ENCODE results near the gene MARCOL.

Gene MARCOL, protein sequence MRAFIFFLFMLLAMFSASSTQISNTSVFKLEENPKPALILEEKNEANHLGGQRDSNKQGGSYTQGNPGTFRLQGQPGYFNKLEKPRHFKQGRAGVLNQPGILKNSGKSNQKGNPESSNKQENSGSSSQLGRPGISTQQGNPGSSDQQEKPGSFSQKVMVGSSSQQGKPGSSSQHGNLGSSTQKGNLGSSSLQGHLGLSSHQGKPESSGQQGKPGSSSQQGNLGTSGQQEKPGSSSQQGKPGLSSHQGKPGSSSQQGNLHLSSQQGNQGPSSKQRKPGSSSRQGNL

DNA sequence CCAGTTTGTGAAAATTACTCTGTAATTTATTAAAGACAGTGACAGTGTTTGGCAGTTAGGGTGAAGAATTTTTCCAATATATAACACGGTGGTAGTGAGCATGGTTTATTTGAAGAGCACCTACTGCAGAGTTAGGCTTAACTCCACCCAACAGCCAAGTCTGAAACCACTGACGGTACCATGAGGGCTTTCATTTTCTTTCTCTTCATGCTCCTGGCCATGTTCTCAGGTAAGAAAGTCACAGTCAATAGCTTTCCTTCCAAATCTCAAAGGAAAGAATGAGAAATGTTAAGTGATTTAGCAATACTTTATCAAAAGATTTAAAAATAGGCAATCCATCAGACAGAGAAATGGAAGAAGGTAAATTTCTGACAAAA lies at the start of gene MARCOL:
TSS of gene MARCOL (plus strand) at position 108 of the 377 bp plus-strand sequence. CDS start at position 181, 73 bp downstream.
- no peak for DNase-seq (ENCODE audit: low read depth in 2 of 2)

DNA sequence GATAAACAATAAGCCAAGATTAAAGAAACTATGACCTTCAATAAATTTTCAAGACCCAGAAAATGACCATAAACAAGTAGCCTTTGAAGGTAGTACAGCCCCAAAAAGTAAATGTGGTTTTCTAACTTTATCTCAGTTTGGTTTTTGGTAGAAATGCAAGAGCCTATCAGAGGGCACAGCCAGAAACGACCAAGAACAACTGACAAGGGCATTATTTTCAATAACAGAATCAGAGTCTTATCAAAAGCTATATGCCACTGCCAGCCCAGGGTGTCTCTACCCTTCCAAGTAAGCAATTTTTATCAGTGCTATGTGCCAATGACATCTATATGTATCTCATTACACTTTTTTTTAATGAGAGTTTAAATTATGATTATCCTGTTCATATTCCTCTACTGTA lies 47.3 kb upstream of the MARCOL start:
- DNase-seq (ENCODE audit: low read depth in 2 of 2), result no peak

DNA sequence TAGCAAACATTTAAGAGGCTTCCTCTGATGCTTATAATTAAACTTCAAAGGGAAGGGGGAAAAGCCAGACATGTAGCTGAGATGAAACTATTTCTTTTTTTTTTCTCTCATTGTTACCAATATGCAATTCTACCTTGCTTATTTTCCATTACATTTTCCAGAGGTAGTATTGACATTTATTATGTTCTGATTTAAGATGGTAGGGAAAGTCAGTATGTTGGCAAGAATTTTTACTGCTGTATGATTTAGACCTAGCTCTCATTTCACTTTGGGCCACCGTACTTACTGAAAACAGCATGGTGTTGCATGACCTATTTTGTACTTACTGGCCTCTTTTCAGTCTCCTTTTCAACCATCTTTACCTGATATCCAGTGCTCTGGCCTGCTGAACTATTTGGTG lies 45.1 kb upstream of the MARCOL start:
- no peak for DNase-seq (ENCODE audit: low read depth in 2 of 2)

DNA sequence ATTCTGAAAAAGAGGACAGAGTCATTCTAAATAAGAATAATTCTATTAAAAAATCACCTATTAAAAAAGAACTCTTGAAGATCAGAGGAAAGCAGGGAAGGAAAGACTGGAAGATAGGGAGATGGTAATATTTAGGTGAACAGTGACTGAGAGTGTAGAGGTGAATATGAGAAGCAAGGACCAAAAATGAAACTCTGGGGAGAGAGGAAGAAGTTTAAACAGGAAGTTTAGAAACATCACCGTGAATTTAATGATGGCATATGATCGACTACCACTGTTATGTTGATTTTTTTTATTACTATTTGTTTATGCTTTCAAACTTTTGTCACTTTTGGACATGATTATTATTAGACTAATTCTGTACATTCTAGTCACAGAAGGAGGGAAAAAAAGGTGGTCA lies 37.2 kb upstream of the MARCOL start:
- DNase-seq (ENCODE audit: low read depth in 2 of 2), result no peak

DNA sequence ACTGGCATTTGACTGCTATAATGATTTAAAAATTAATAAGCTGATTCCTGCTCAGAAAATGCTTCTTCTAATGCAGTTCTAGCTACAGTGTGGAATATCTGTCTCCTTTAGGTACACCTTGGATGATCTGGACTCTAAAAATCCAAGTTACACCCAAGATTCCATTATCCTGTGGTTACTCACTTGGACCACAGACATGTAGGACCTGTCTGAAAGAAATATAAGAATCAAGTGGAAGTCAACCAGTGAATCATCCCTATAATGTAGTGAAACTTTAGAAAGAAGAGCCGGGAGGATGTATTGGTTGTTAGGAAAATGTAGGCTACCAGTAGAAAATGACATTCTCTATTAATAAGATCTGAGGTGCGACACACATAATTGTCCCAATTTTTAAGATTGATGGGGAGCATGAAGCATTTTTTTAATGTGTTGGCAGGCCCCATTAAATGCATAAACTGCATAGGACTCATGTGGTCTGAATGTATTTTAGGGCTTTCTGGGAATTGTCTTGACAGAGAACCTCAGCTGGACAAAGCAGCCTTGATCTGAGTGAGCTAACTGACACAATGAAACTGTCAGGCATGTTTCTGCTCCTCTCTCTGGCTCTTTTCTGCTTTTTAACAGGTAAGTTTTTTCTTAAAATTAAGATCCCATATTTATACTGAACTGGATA lies 35.7 kb upstream of the MARCOL start, which contains the start of gene SPINK6:
TSS of gene SPINK6 (plus strand) at position 512 of the 673 bp plus-strand sequence. CDS start at position 567, 55 bp downstream.
- no peak for DNase-seq (ENCODE audit: low read depth in 2 of 2)

DNA sequence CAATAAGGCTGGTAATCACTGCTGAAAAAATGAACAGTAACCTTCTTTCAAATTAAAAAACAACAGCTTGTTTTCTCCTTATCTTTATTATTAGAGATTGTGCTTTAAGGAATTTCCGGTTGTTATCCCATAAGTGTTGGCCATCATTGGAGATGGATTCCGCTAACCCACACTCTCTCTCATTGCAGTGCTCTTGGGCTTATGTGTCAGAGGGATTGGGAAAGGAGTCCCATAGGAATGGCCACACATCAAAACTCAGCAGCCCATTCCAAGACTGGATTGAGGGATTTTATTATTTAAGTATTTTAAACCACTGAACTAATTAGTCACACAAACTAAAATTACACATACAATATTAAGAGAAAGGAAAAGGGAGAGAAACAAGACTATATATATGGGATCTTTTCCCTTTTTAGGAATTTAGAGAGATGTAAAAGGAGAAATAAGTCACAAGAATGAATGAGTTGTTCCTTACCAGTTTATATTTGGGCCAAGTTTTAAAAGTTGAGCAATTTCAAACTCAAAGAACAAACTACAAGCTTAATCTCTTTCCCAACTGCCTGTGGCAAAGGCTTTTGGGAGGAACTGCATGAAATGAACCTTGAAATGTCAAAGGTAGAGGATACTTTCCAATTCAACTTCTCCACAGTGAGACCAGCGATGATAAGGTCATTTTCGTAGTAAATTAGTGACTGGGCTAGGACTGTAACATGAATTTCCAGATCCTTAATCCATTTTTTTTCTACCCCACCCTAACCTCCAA lies 33.1 kb upstream of the MARCOL start:
- DNase-seq (ENCODE audit: low read depth in 2 of 2), result no peak

DNA sequence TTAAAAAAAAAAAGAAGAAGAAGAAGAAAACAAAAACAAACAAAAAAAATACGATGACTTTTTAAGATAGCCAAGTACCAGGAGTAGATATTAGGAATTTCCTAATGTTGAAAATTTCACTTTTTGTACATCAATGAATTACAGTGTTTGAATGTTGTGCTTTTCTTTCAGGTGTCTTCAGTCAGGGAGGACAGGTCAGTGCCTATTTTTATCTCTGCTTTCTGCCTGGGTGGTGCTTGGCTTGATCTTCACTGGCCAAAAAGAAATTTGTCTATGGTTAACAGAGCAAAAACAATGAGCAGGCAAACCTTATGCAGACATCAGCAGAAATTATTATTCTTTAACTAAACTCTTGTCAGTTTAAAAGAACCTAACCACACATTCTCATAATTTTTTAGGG lies 32.5 kb upstream of the MARCOL start:
- no peak for DNase-seq (ENCODE audit: low read depth in 2 of 2)

DNA sequence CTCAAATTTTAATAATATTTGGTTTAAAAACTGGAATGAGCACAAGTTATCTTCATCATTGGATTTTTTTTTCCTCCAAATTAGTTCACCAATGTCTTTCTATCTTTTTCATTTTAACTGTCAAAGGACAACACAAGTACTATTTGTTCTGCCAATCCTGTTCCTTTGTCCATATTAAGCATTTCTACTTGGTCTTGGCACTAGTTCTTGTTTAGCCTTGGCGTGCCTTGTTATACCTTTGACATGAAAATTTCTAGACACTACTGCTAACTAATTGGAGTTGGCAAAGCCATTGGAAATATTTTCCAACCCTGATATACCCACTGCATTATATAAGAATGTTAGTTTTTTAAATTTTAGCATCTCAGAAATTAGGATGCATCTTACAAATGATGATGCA lies 31.7 kb upstream of the MARCOL start:
- no peak for DNase-seq (ENCODE audit: low read depth in 2 of 2)

DNA sequence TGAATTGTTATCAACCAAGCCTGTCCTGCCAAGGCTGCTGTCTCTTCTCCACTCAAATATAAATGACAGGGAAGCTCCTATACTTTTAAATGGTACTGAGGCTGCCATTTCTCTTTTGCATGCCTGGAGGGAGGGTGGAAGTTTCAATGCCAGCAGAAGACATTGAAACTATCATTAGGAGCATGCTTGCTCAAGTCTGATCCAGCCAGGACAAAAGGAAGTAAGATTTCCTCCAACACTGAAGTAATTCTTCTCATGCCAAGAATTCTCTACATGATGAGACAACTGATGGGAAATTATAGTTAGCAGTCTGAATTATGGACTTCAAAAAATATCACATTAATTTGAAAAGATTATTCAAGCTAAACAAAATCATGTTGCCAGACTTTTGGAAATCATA lies 30.1 kb upstream of the MARCOL start:
- no peak for DNase-seq (ENCODE audit: low read depth in 2 of 2)

DNA sequence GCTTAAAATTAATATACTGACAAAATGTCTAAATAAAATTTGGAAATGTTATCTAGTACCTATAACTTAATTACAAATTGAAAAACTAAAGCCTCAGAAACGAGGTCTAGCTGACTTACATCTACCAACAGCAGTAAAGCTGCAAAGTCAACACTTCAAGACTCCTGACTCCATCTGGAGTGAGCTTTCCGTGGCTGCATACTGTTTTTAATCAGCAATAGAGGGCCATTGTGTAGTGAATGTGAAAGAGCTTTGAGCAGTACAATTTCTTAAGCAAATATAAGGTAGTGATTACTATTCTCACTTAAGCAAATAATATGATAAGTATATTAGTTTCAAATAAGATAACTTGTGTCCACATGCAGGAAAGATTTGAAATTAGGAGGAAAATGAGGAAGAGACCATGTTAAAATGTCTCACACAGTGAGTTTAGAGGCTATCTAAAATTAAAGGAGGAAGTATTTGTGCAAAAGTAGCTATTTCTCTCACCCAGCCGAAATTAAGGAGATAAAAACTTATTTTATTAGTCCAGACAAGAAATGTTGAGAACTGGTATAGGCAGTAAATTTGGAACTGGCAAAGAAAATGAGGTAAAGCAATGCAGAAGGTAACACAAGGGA lies 29.1 kb upstream of the MARCOL start:
- no peak for DNase-seq (ENCODE audit: low read depth in 2 of 2)

DNA sequence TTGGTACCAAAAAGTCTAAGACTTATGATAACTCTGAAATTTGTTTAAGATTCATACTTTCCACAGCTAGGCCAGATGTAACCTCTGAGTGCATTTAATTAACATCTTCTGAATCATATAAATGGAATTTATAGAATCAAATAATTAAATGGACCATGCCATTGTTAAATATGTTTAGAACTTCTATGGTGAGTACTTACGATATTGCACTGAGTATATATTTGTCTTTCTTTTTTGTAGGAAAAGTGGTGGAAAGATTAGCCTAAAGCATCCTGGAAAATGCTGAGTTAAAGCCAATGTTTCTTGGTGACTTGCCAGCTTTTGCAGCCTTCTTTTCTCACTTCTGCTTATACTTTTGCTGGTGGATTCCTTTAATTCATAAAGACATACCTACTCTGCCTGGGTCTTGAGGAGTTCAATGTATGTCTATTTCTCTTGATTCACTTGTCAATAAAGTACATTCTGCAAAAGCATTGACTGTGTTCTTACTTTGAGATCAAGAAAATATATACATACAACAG lies 23.6 kb upstream of the MARCOL start:
- DNase-seq (ENCODE audit: low read depth in 2 of 2), result no peak

DNA sequence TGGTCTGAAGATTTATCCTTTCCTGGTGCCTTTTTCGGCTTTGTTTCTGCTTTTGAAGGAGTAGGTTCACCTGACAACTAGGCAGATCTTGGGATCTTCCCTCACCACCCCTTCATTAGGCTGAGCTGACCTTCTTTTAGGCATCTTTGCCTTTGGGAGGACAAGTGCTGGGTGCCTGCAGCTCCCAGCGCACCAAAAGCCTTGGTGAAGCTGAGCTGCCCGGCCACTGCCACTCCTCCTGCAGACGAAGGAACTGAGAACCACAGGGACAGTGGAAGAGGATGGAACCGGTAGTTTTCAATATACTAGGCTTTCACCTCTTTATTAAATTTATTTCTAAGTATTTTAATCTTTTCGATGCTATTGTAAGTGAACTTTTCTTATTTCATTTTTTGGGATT lies 16.8 kb upstream of the MARCOL start:
- no peak for DNase-seq (ENCODE audit: low read depth in 2 of 2)

DNA sequence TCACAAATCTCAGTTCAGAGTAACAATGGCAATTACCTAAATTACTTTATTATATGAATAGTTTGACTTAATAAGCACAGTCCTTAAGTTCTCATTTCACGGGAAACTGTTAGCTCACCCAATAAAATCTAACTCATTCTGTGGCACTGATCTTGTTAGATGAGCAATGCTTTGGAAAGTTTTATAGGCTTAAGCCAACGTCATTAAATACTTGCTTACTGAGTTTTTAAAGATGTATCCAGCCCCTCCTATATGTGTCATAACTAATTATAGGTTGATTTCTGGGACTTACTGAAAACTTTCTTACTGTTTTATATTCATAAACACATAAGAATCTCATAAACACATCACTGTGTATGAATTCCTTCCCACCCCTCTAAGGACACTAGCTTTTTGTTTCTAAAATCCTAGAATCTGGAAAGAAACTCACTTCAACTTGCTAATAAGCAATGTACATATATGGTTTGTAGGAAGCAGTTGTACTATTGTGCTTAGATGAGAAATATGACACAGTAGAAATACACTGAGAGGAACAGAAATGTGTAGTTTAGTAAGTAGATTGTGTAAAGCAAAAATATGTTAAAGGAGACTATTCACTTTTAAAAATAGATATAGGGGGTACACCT lies 14.1 kb upstream of the MARCOL start:
- DNase-seq (ENCODE audit: low read depth in 2 of 2), result no peak

DNA sequence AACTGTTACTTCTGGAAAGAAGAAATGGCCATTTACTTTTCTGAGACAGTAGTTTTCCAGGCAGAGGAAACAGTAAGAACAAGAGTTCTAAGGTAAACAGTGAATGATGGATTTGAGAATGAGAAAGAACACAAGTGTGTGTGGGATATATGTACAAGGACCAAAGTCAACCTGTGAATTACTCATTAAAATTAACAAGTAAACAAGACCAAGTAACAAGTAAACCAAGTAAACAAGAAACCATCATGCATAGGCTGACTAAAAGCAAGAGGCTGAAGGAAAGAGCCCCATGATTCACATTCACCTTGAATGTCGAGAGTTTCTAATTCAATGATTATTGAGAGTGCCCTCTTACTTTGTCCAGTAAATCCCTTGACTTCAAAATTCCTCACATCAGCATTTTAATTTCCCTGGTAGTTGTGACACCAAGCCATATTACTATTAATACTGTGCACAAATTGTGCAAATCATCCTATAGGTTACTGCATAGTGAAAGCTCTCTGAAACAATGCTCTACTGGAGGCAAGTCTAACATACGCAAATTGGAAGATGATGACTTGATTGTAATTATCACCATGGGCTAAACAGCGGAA lies 9.8 kb upstream of the MARCOL start:
- DNase-seq (ENCODE audit: low read depth in 2 of 2), result no peak

DNA sequence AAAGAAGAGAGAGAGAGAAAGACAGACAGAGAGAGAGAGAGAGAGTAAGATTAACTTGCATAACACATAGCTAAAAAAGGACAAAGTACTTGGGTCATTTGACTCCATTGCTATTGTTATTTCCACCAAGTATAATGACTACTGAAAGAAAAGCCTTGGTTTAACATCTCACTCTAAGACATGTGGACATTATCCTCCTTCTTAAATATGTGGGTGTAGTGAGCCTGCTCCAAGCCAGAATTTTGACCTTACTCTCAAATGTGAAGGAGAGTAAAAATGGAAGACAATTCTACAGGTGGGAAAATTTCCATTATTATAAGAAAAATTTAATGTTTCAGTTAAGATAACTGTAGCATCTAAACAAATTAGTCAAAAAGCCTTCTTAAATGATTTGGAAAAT lies 8.5 kb upstream of the MARCOL start:
- DNase-seq (ENCODE audit: low read depth in 2 of 2), result no peak

DNA sequence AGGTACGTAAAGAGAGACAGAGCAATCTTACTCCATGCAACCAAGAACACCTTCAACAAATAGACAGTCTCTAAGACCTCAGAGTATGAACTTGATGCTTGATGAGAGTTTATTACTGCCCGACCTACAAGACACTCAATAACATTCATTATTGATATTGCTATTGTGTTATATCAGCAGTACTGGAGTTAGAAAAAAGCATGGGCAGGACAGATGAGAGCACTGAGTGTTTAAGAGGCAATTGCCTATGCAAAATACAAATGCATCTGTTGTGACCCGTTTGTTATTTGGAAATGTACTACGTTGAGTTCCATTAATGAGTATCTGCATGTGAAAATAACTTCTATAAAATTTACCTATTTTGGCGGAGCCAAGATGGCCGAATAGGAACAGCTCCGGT lies 8.1 kb upstream of the MARCOL start:
- no peak for DNase-seq (ENCODE audit: low read depth in 2 of 2)

DNA sequence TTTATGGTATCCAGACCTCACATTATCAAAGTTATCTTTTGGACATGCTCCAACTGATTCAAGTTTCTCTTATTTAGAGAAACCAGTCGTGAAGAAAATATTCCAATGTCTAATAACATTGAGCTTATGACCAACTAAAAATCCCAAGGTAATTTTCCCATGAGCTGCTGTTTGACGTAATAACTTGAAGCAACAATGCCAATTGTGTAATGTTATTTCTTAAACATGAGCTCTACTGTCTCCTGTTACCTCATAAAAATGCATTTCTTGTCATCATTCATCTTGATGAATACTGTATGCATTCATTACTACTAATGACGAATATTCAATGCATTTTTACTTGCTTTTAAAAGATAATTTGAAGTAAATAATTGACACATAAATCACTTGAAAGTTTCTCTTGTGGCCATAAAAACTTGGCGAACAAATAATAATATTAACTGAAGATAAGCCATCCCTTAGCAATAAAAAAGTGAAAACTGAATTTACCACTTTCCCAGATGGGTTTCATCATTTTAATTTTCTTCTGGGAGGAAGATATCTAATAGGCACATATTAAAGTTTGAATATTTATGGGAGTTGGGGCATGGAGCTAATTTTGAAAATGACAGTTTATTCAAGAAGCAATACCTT lies 424 bp upstream of the MARCOL start:
- DNase-seq (ENCODE audit: low read depth in 2 of 2), result no peak

DNA sequence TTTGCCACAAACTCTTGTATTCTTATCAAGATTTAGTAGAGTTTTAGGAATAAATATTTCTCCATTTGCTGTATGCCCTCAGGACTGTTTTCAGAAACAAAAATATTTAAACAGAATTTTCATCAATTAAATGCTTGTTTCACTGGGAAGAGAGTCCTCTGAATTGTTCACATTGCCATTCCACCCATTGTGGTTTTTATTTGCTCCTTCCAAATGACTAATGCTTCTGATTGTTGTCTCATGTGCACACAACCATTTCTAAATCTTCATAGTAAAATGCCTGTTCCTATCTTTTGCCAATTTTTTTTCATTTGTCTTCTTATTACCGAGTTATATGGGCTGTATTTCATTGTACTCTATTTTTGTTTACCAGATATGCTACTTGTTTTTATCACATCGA lies 10.6 kb downstream of the MARCOL start:
- DNase-seq (ENCODE audit: low read depth in 2 of 2), result no peak

DNA sequence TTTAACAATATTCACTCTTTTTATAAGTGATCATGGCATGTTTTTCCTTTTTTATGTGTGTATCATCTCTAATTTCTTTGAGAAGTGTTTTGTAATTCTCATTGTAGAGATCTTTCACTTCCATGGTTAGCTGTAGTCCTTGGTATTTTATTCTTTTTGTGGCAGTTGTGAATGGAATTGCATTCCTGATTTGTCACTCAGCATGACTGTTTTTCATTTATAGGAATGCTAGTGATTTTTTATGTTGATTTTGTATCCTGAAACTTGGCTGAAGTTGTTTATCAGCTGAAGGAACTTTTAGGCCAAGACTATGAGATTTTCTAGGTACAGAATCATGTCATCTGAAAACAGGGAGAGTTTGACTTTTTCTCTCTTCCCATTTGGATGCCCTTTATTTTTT lies 17.1 kb downstream of the MARCOL start:
- no peak for DNase-seq (ENCODE audit: low read depth in 2 of 2)

DNA sequence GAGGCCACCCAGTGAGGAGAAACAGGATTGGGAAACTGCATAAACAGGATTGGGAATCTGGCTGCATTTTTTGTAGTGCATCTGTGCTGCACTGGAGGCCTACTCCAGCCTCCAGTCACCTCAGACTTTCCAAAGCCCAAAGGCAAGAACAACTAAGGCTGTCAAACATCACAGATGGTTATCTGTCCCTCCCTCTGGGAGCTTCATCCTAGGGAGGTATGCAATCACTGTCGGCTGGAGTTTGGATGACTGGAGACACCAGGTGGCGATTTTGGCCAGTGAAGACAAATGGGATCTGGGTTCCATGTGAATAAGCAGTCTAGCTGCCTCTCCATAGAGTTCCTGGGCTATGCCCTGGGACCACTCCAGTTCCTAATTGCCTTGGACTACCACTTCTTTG lies 21.0 kb downstream of the MARCOL start:
- DNase-seq (ENCODE audit: low read depth in 2 of 2), result no peak

DNA sequence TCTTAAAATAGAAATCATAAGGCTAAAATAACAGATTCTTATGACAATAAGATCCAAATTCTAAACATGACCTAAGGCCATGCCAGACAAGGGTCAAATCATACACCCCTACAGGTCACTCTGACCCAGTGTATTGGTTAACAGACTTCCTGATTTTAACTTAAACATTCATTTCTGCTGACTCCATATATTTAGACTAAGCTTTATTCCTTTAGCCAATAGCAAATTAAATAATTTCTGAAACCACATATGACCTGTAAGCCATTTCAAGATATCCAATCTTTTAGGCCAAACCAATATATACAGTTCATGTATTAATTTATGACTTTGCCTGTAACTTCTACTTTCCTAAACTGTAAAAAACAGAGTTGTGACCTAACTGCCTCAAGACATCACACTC lies 22.9 kb downstream of the MARCOL start:
- no peak for DNase-seq (ENCODE audit: low read depth in 2 of 2)
